Right cardiac atrium (tissue), 5 donors: Measurements from ENCODE around the gene RMND1. TPM values are rescaled to one million over a fixed set of nuclear protein-coding genes. Genes with fewer than 3 reads are reported as not detected.
"Not testable (repeated sequence)": the region's sequence is repeated elsewhere in the genome, so short reads cannot be mapped to it uniquely, and the experiment has no call there.

Experiments
- ATAC-seq, 2 donors: fragments of 200-7000 bp; cut with Tn5 transposase; one replicate each; pipeline versions ENCODE4 v1.8.0 to v1.9.1; 2020; ENCODE audit warnings: moderate library complexity in 2 of 2, mild to moderate bottlenecking in 1 of 2
- DNase-seq, 3 donors: peaks; one replicate each; pipeline ENCODE4 v3.0.0-alpha.2; 2020
- H3K27ac ChIP-seq: one replicate; pipeline ENCODE4 v1.5.1; 2013; ENCODE audit warnings: mild to moderate bottlenecking, low read length, control low read depth, moderate library complexity
- H3K27me3 ChIP-seq: one replicate; pipeline ENCODE4 v1.6.1; 2013; ENCODE audit not compliant: control insufficient read depth, insufficient read depth
- H3K4me1 ChIP-seq: one replicate; pipeline ENCODE4 v1.6.1; 2013; ENCODE audit warnings: low read length; ENCODE audit not compliant: control insufficient read depth, insufficient read depth
- H3K4me3 ChIP-seq: one replicate; pipeline ENCODE4 v1.5.1; 2013; ENCODE audit warnings: low read length, control low read depth
- H3K9me3 ChIP-seq: one replicate; pipeline ENCODE4 v1.6.1; 2013; ENCODE audit warnings: low read length; ENCODE audit not compliant: control insufficient read depth
- WGBS: extraction: QIAGEN DNeasy Blood & Tissue Kit; methylation state at CpG from one replicate; pipeline ENCODE4 v1.1.7; 2013; 5-methylcytosine and 5-hydroxymethylcytosine counted together
- intact Hi-C, 4 donors: fragments of 100-400 bp; cut with DNase I; formaldehyde crosslinking; loops; one replicate each; pipeline versions ENCODE4 v1.11.0 to v1.14.0; 2022 to 2023
- polyA plus RNA-seq: library from polyadenylated mRNA; stranded (reverse); fragments of 200-250 nt; gene quantifications from one replicate; pipeline ENCODE4 v1.2.3, GENCODE V29; 2013
- total RNA-seq, 4 donors: library from RNA; stranded (reverse); fragmentation: NEBNext Ultra II Directional; extraction: Animal tissue kit (Norgen Biotek cat#: 25700); gene quantifications; one replicate each; pipeline ENCODE4 v1.2.1, GENCODE V29; 2021
- donor health status: healthy with polysubstance abuse.
- donor health status: DM: no; HTN: yes; CAD: no.
- donor health status: DM: no; HTN: no; CAD: no.
- donor health status: DM: no; HTN: yes; CAD: no; lungs with severe emphysema.
- donor health status: DM: yes; HTN: yes; CAD: no.

RMND1 gene
- total and polyA plus RNA-seq, 5 donors, result 10.9 to 15.2 (median 11.9) TPM

DNA sequence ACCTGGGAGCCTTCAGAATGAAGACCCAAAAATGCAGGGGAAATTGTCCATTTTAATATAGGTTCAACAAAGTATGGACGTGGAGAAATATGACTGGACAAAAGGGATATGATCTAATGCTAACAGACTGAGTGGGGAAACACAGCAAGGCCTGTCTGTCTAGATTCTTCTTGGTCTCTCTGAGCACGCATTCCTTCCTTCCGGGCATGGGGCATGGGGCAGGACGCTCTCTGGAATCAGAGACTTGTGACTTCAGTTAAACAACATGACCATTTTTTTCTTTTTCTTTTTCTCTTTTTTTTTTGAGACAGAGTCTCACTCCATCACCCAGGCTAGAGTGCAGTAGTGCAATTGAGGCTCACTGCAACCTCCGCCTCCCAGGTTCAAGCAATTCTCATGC lies 92.4 kb downstream of the RMND1 start:
- Histone ChIP-seq H3K9me3 (no peaks in the 10 kb centered on the region), H3K4me1 (no peaks in the 10 kb centered on the region), H3K27ac (no peak overlapping the region), H3K27me3 (no peaks in the 10 kb centered on the region), H3K4me3 (no peak overlapping the region)
- ATAC-seq (no peak), DNase-seq (no peak)
- intact Hi-C loops, result no loop called here
- whole genome bisulfite sequencing, result 92% methylated on average over 5 of the region's 5 CpGs

DNA sequence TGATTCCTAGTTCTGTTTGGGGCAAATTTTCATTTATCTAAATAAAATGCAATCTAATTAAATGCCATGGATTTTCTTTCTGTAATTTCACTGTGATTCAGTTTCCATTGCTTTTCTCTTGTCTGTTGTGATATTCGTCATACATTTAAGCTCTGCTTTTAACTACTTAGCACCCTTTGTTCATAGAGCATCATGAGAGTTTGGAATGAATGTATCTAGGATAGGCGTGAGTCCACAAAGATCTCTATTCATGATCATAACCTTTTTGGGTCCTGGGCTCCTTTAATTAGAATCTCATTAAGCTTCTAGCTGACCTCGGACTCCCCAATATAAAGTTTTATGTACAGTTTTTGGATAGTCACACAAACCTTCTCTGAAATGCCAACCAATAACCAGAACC lies 93.5 kb downstream of the RMND1 start:
- intact Hi-C loops, result no loop called here
- WGBS, result 89% methylated on average over 3 of the region's 3 CpGs
- no peak for DNase-seq
- no peaks in the 10 kb centered on the region for H3K9me3 ChIP-seq
- no peaks in the 10 kb centered on the region for H3K27me3 ChIP-seq
- no peak for ATAC-seq
- no peaks in the 10 kb centered on the region for H3K4me1 ChIP-seq
- no peak overlapping the region for H3K27ac ChIP-seq
- H3K4me3 ChIP-seq, result no peak overlapping the region

DNA sequence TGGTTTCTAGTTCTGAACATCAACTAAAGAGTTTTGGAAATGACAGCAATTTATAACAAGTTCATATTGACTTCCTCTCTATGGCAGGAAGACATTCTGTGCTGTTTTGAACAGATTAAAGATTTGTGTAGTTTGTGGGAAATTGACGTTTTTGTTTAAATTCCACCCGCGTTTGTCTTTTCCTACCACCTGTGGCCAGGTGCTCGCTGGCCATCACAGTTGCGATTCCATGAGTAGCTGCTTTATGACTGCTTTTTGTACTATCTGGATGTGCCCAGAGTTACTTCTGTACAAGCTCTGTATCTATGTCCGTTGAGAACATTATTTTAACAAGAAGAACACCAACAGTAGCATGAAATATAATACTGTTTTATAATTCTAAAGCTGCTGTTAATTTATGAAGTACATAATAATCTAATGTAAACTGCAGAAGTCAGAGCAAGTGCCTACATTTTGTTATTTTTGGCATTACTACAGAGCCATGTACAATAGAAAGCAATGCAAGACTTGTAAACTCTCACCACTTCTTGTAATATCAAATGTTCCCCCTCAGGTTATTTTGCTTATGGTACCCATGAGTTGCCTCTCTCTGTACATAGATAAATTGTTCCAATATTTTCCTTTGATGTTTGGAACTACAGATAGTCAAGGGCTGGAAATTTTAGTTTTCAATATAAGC lies 94.0 kb downstream of the RMND1 start:
- Histone ChIP-seq H3K4me1 (no peaks in the 10 kb centered on the region), H3K9me3 (no peaks in the 10 kb centered on the region), H3K4me3 (no peak overlapping the region), H3K27me3 (no peaks in the 10 kb centered on the region), H3K27ac (no peak overlapping the region)
- DNase-seq (no peak), ATAC-seq (no peak)
- 73% methylated on average over 6 of the region's 6 CpGs for WGBS
- intact Hi-C loops, result no loop called here

DNA sequence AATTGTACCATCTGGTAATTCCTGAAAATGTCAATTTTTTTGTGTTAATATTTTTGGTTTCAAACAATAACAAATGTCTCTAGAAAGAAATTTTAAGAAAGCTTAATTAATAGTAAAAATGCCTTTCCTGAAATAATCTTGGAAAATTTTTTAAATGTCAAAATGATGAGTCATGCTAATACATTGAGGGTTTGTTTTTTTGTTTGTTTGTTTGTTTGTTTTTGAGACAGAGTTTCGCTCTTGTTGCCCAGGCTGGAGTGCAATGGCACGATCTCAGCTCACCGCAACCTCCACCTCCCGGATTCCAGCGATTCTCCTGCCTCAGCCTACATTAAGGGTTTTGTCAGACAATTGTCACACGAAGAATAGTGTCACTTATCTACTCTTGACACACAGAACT lies 94.9 kb downstream of the RMND1 start:
- H3K27ac ChIP-seq, intact Hi-C loops: not testable (repeated sequence)
- 72% methylated on average over 6 of the region's 6 CpGs for WGBS

More for the DNA sequence above, 94.9 kb downstream of the RMND1 start:
- peak overlapping the region; percentile 10 for H3K4me3 ChIP-seq
- not testable (repeated sequence) for ATAC-seq, H3K27me3 ChIP-seq, DNase-seq, H3K4me1 ChIP-seq, H3K9me3 ChIP-seq

Other genes starting within 250 kb of the RMND1 start
- gene AKAP12, start 212.2 kb downstream of the RMND1 start, total RNA-seq, result 10 to 100 TPM; 27.3 to 48.6 (median 29.0) TPM
- 14.0 TPM for gene AKAP12, start 212.2 kb downstream of the RMND1 start, polyA plus RNA-seq
- gene ZBTB2, start 60.6 kb downstream of the RMND1 start, total RNA-seq, result 1 to 10 TPM; 4.8 to 7.0 (median 6.4) TPM
- gene ZBTB2, start 60.6 kb downstream of the RMND1 start, polyA plus RNA-seq, result 4.6 TPM
- gene CCDC170, start 41.9 kb upstream of the RMND1 start, total RNA-seq, result 1 to 10 TPM; 1.4 TPM
- gene CCDC170, start 41.9 kb upstream of the RMND1 start, polyA plus RNA-seq, result 0.66 TPM